ENCODE measurements around the gene TP73.
A peak's percentile ranks its signal among the peaks of the same experiment; 100 is the strongest.

The TP73 gene

DNA sequence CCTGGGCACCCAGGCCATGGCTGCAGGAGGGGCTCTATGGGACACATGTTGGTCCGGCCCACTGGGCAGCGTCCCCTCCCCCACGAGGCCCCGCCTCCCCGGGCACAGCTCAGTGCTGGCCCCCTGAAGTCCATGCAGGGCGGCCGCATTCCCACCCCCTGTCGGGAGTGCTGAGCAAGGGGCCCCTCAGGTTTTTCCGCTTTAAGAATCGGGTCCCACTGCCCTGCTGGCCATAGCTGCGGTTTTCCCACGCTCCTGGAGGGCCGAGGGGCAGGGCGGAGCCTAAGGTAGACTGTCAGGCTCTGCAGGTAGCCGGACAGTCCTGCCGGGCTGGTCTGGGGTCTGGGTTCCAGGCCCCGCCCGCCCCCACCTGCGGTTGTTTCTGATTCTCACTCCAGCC is 56.5 kb downstream of the TP73 start:
- no peak for DNase-seq (ENCODE audit: low spot score)

- no peak for DNase-seq (ENCODE audit: low spot score)
Observed at GRCh38 chr1:3710251-3710650, 57.9 kb downstream of the TP73 start.

DNA sequence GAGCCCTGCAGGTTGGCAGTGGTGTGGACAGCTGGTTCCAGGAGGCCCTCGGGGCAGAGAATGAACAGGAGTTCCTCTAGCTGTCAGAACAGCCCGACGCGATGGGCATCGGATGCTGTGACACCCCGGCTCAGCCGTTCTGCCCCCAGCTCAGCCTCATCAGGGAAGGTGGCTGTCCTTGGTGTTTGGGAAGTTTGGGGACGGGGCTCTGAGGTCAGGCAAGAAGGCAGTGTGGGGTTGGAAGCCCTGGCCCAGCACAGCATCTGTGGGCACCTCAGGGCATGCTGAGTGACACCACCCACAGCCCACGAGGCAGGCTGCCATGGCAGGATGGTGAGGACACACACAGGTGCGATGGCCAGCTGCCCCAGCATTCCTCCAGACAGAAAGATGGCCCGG is 59.1 kb downstream of the TP73 start:
- no peak for DNase-seq (ENCODE audit: low spot score)

DNA sequence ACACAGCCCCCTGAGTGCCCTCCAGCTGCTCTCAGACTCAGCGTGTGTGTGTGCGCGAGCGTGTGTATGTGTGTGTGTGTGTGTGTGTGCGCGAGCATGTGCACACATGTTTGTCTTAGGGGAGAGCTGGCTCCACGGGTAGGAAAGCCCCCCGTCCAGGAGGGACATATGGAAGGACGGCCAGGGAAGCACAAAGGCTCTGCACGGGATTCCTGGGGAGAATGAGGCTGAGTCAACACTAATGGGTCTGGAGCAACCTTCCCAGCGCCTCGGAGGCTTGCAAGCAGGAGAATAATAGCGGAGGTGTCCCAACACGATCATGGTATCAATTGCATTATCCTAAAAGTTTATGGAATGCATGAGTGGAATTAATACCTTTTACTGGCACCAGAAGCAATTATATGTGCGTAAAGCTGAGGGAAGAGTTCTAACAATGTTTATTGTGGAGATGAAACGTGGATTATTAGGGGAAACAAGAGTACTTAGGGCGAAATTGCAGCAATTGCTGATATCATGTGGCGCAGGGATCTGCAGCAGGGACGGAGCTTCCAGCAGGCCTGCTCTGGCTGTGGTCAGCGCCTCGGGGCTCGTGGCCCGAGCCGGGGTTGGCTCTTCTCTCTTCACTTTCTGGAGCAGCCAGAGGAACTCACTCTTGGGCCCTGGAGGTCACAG is 59.6 kb downstream of the TP73 start:
- no peak for DNase-seq (ENCODE audit: low spot score)

GRCh38 chr1:3712573-3713535 is 60.5 kb downstream of the TP73 start:
- peak; percentile 92 for DNase-seq (ENCODE audit: low spot score)

- DNase-seq (ENCODE audit: low spot score), result no peak
Observed at GRCh38 chr1:3713840-3714239, 61.5 kb downstream of the TP73 start.

- DNase-seq (ENCODE audit: low spot score), result peak; percentile 83
Observed at GRCh38 chr1:3714284-3714741, 62.0 kb downstream of the TP73 start.

GRCh38 chr1:3714814-3715213 is 62.5 kb downstream of the TP73 start:
- DNase-seq (ENCODE audit: low spot score), result no peak

- DNase-seq (ENCODE audit: low spot score), result no peak
Observed at GRCh38 chr1:3716351-3716750, 64.0 kb downstream of the TP73 start.

DNA sequence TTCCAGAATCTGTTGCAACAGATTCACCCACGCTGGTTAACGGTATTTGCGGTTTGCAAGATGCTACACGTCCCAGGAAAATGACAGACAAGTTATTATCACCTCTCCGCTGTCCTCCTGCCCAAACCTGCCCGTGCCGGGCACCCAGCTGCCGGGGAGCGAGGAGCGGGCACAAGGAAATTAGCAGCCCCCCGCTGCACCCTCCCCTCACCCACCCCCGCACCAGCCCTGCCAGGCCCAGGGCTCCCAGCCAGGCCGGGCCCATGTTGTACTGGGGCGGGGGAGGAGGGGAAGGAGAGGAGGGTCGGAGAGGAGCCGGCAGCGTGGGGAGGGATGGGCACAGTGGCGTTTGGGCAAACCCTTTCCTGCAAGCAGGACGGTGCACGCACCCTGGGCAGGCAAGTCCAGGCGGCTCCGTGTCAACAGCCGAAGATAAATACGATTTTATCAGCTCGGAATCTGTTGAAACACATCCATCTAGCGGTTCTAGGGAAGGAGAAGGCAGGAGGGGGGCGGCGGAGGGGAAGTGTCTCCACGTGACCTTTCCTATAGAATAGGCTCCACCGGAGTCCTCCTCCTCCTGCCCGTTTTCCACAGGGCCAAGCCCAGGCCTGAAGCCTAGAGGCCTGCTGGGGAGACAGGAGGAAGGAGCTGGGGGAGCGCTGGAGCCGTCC is 64.9 kb downstream of the TP73 start:
- no peak for DNase-seq (ENCODE audit: low spot score)

- no peak for DNase-seq (ENCODE audit: low spot score)
Observed at GRCh38 chr1:3717715-3718601, 65.6 kb downstream of the TP73 start.

GRCh38 chr1:3718764-3719163 is 66.4 kb downstream of the TP73 start:
- DNase-seq (ENCODE audit: low spot score), result no peak

DNA sequence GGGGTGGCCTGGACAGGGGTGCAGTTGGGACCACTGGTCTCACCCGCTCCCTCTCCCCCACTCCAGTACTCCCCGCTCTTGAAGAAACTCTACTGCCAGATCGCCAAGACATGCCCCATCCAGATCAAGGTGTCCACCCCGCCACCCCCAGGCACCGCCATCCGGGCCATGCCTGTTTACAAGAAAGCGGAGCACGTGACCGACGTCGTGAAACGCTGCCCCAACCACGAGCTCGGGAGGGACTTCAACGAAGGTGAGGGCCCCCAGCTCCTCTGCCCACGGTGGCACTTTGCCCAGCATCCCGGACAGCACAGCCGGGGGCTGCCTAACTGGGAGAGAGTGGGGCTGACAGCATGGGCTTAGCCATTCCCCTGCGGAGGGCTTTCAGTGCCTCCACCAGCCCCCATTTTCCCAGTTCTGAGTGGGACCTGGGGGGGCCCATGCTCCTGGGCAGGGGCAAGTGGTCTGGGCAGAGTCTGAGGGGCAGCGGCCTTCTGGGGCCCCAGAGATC is 69.7 kb downstream of the TP73 start:
- no peak for DNase-seq (ENCODE audit: low spot score)

DNA sequence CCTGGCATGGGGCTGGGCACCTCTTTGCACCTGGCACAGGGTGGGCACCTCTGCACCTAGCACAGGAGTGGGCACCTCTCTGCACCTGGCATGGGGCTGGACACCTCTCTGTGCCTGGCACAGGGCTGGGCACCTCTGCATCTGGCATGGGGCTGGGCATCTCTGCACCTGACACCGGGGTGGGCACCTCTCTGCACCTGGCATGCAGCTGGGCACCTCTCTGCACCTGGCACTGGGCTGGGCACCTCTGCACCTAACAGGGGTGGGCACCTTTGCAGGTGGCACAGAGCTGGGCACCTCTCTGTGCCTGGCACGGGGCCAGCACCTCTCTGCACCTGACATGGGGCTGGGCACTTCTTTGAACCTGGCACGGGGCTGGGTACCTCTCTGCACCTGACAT is 70.5 kb downstream of the TP73 start:
- no peak for DNase-seq (ENCODE audit: low spot score)

- peak; percentile 84 for DNase-seq (ENCODE audit: low spot score)
Observed at GRCh38 chr1:3724416-3725030, 72.2 kb downstream of the TP73 start.

GRCh38 chr1:3725366-3725765 is 73.0 kb downstream of the TP73 start:
- no peak for DNase-seq (ENCODE audit: low spot score)

- peak; percentile 74 for DNase-seq (ENCODE audit: low spot score)
Observed at GRCh38 chr1:3727042-3727824, 74.9 kb downstream of the TP73 start.

DNA sequence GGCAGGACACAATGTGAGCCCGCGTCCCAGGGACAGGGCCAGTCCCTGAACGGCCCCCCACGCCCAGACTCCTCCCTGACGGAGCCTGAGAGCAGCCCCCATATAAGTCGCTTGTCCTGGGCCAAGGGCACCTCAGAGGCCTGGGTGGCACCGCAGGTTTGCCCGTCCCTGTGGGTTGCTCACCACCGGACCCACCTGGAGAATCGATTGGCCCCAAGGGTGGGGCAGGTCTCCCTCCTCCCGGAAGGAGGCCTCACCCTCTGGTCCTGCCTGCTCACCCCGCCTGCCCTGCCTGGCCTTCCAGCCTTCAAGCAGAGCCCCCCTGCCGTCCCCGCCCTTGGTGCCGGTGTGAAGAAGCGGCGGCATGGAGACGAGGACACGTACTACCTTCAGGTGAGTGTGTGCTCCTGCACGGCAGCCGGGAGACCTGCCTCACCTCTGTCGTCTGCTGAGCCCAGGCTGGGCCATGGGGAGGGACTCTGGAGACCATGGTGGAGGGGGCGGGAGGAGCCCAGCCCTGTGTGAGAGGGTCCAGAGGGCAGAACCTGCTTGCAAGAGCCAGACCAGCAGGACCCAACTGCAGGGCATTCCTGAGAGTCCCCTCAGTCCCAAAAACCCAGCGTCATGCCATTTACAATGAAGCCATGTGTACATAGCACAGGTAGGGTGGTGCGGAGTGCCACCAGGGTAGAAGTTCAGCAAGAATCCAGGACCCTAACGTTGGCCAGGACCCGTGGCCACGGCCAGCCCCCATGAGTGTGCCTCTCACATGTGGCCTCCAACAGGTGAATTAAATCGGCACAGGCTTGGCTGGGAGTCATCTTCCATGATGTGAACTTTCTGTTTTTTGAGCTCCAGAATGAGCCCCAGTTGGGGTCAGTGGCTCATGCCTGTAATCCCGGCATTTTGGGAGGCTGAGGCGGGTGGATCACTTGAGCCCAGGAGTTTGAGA is 75.8 kb downstream of the TP73 start:
- no peak for DNase-seq (ENCODE audit: low spot score)

All from Ammon's horn (tissue), 1 donor.